Transverse colon (tissue), 4 donors: Measurements from ENCODE around the gene SPAG8. TPM values are rescaled to one million over a fixed set of nuclear protein-coding genes. Genes with fewer than 3 reads are reported as not detected.

Experiments used
- DNase-seq: peaks from one replicate; pipeline ENCODE4 v3.0.0-alpha.2; 2019
- H3K27ac ChIP-seq, 4 donors: fragments of 200-600 bp; sonication (generic); 2 replicates each; pipeline ENCODE4 v1.5.1; 2016 to 2018; ENCODE audit warnings: inconsistent platforms in 4 of 4
- H3K27me3 ChIP-seq: fragments of 200-600 bp; sonication (generic); 2 replicates; pipeline ENCODE4 v1.5.1; 2017; ENCODE audit warnings: inconsistent platforms
- H3K36me3 ChIP-seq, 4 donors: fragments of 200-600 bp; sonication (generic); 2 replicates each; pipeline ENCODE4 v1.5.1; 2017 to 2019; ENCODE audit warnings: inconsistent platforms in 4 of 4
- H3K4me1 ChIP-seq, 4 donors: fragments of 200-600 bp; sonication (generic); 2 replicates each; pipeline ENCODE4 v1.5.1; 2017 to 2020; ENCODE audit warnings: inconsistent platforms in 4 of 4
- H3K4me3 ChIP-seq, 4 donors: fragments of 200-600 bp; sonication (generic); 1 replicate in 1 of 4; 2 replicates in 3 of 4; pipeline versions ENCODE4 v1.5.1 to v1.6.1; 2017 to 2019; ENCODE audit warnings: inconsistent platforms in 4 of 4
- H3K9me3 ChIP-seq, 2 donors: fragments of 200-600 bp; sonication (generic); 2 replicates each; pipeline ENCODE4 v1.5.1; 2017 to 2019; ENCODE audit warnings: inconsistent platforms in 2 of 2
- EP300 ChIP-seq: sonication (generic); formaldehyde crosslinking; IDR thresholded peaks from one replicate; pipeline ENCODE4 v1.6.1; 2017; ENCODE audit warnings: antibody characterized with exemption, low read depth
- POLR2A ChIP-seq: fragments of 450-650 bp; IDR thresholded peaks from one replicate; pipeline ENCODE4 v1.6.1; 2016; ENCODE audit warnings: antibody characterized with exemption, mild to moderate bottlenecking, moderate library complexity
- POLR2AphosphoS5 ChIP-seq, 3 donors: sonication (generic); formaldehyde crosslinking; IDR thresholded peaks; one replicate each; pipeline ENCODE4 v1.6.1; 2016; ENCODE audit warnings: antibody characterized with exemption in 3 of 3
- WGBS, 2 donors: methylation state at CpG; one replicate each; pipeline ENCODE4 v1.1.5; 2018; ENCODE audit warnings: low coverage in 1 of 2; 5-methylcytosine and 5-hydroxymethylcytosine counted together
- in situ Hi-C, 4 donors: fragments of 200-750 bp; cut with MboI; loops; one replicate each; pipeline versions ENCODE4 v1.15.0 to v1.15.1; 2017; ENCODE audit warnings: low sequenced_read_pairs in 3 of 4, low pct_ligation_motif_present in 1 of 4, low pct_unique_long_range_greater_than_20kb in 1 of 4
- intact Hi-C: fragments of 100-400 bp; cut with DNase I; formaldehyde crosslinking; loops from one replicate; pipeline ENCODE4 v1.15.1; 2023; ENCODE audit warnings: low total_unique reads
- total RNA-seq, 4 donors: library from RNA; depleted of rRNA; stranded (reverse); fragments of >200 nt; gene quantifications; one replicate each; pipeline ENCODE4 v1.1.0, GENCODE V29; 2016
- TF ChIP-seq, protein P1 (sequence below), 5 experiments: fragments of 200-600 bp in 3 of 5; fragments of 450-650 bp in 2 of 5; sonication (generic) in 3 of 5; IDR thresholded peaks; 1 replicate in 2 of 5; 2 replicates in 3 of 5; pipeline ENCODE4 v1.5.1; 2016 to 2017; ENCODE audit warnings: antibody characterized with exemption in 5 of 5, inconsistent platforms in 3 of 5, mild to moderate bottlenecking in 2 of 5, moderate library complexity in 1 of 5

The SPAG8 gene
- total RNA-seq, 4 donors from 2014 or later, result 0.41 to 3.0 (median 1.9) TPM; not detected in 1

GRCh38 chr9:35841645-35841900 lies 29.5 kb upstream of the SPAG8 start:
- Histone ChIP-seq H3K9me3 (no peaks in the 10 kb centered on the region), H3K36me3 (no peaks in the 10 kb centered on the region), H3K4me1 (peaks cover 11 to 25% (median 14%) of the 10 kb centered on the region in 4 donors), H3K4me3 (no peak overlapping the region), H3K27ac (no peak overlapping the region), H3K27me3 (no peaks in the 10 kb centered on the region)
- 90% methylated on average over 5 of the region's 5 CpGs; no CpG with 5 or more reads in 1 of the 2 donors for WGBS, 2 donors
- in situ Hi-C loops, result no loop called here
- intact Hi-C loops, result no loop called here
- TF ChIP-seq POLR2A, result no peak
- TF ChIP-seq, protein P1, sequence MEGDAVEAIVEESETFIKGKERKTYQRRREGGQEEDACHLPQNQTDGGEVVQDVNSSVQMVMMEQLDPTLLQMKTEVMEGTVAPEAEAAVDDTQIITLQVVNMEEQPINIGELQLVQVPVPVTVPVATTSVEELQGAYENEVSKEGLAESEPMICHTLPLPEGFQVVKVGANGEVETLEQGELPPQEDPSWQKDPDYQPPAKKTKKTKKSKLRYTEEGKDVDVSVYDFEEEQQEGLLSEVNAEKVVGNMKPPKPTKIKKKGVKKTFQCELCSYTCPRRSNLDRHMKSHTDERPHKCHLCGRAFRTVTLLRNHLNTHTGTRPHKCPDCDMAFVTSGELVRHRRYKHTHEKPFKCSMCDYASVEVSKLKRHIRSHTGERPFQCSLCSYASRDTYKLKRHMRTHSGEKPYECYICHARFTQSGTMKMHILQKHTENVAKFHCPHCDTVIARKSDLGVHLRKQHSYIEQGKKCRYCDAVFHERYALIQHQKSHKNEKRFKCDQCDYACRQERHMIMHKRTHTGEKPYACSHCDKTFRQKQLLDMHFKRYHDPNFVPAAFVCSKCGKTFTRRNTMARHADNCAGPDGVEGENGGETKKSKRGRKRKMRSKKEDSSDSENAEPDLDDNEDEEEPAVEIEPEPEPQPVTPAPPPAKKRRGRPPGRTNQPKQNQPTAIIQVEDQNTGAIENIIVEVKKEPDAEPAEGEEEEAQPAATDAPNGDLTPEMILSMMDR (IDR thresholded peaks at IDR 0.05), result no peak
- no peak for TF ChIP-seq POLR2AphosphoS5 (IDR thresholded peaks at IDR 0.05)
- TF ChIP-seq EP300, result no peak
- no peak for DNase-seq

GRCh38 chr9:35840881-35841644 lies 29.0 kb upstream of the SPAG8 start:
- intact Hi-C loops, result no loop called here
- TF ChIP-seq POLR2A (no peak), EP300 (no peak), POLR2AphosphoS5 (IDR thresholded peaks at IDR 0.05) (no peak)
- TF ChIP-seq, protein P1 (IDR thresholded peaks at IDR 0.05), result no peak
- DNase-seq, result no peak

GRCh38 chr9:35839926-35840325 lies 27.9 kb upstream of the SPAG8 start:
- intact Hi-C loops, result no loop called here
- WGBS, 2 donors, result 88 to 100% methylated on average over 2 to 5 of the region's 5 CpGs
- H3K9me3 ChIP-seq, result no peaks in the 10 kb centered on the region
- H3K27me3 ChIP-seq, result no peaks in the 10 kb centered on the region
- H3K4me3 ChIP-seq, result no peak overlapping the region
- no peak overlapping the region for H3K27ac ChIP-seq
- H3K4me1 ChIP-seq, result peaks cover 4 to 29% (median 22%) of the 10 kb centered on the region in 4 donors
- H3K36me3 ChIP-seq, result no peaks in the 10 kb centered on the region
- in situ Hi-C loops, result no loop called here
- no peak for DNase-seq
- TF ChIP-seq POLR2A, result no peak
- no peak for TF ChIP-seq POLR2AphosphoS5 (IDR thresholded peaks at IDR 0.05)
- TF ChIP-seq EP300, result no peak
- TF ChIP-seq, protein P1 (IDR thresholded peaks at IDR 0.05), result no peak

More at GRCh38 chr9:35840881-35841644, 29.0 kb upstream of the SPAG8 start:
- H3K9me3 ChIP-seq, result no peaks in the 10 kb centered on the region
- no peak overlapping the region for H3K4me3 ChIP-seq
- in situ Hi-C loops, result no loop called here
- H3K27ac ChIP-seq, result no peak overlapping the region
- WGBS, 2 donors, result 80 to 93% methylated on average over 1 to 15 of the region's 15 CpGs
- no peaks in the 10 kb centered on the region for H3K36me3 ChIP-seq
- H3K27me3 ChIP-seq, result no peaks in the 10 kb centered on the region
- peaks cover 11 to 29% (median 15%) of the 10 kb centered on the region in 4 donors for H3K4me1 ChIP-seq

- no peak overlapping the region for H3K27ac ChIP-seq
- peaks cover 13 to 40% (median 35%) of the 10 kb centered on the region in 4 donors for H3K4me1 ChIP-seq
- intact Hi-C loops, result no loop called here
- H3K27me3 ChIP-seq, result no peaks in the 10 kb centered on the region
- 93 to 100% methylated on average over 2 to 5 of the region's 5 CpGs for WGBS, 2 donors
- TF ChIP-seq, protein P1 (IDR thresholded peaks at IDR 0.05), result no peak
- TF ChIP-seq POLR2A (no peak), POLR2AphosphoS5 (IDR thresholded peaks at IDR 0.05) (no peak), EP300 (no peak)
- in situ Hi-C loops, result no loop called here
- H3K36me3 ChIP-seq, result no peaks in the 10 kb centered on the region
- no peak for DNase-seq
- H3K9me3 ChIP-seq, result no peaks in the 10 kb centered on the region
- no peak overlapping the region for H3K4me3 ChIP-seq
These were observed 24.5 kb upstream of the SPAG8 start for GRCh38 chr9:35836595-35836994.
